ENCODE measurements around the gene PTPRD. TPM values are rescaled to one million over a fixed set of nuclear protein-coding genes. Genes with fewer than 3 reads are reported as not detected.
"Not testable (repeated sequence)": the region's sequence is repeated elsewhere in the genome, so short reads cannot be mapped to it uniquely, and the experiment has no call there.

PTPRD gene
- total RNA-seq, 1 donor from 2014 or later: 136 TPM

- Mint-ChIP-seq H3K4me3 (no peak overlapping the region), H3K36me3 (no peaks in the 10 kb centered on the region), H3K9me3 (no peaks in the 10 kb centered on the region), H3K27me3 (ENCODE audit: insufficient read depth, low read depth) (no peaks in the 10 kb centered on the region), H3K27ac (no peak overlapping the region), H3K4me1 (no peaks in the 10 kb centered on the region)
- no peak overlapping the region for H3K27ac ChIP-seq
- no peaks in the 10 kb centered on the region for H3F3A ChIP-seq (ENCODE audit: low read depth)
- no peak overlapping the region for H3K9ac ChIP-seq
- DNase-seq (ENCODE audit: low spot score): peak; percentile 48
- no peaks in the 10 kb centered on the region for H3K79me2 ChIP-seq (ENCODE audit: low read depth)
- H3K4me1 ChIP-seq: no peaks in the 10 kb centered on the region
- H3K9me3 ChIP-seq (ENCODE audit: low read depth): no peaks in the 10 kb centered on the region
- no peaks in the 10 kb centered on the region for H3K27me3 ChIP-seq
- H3K4me2 ChIP-seq: no peak overlapping the region
- no peak overlapping the region for H3K4me3 ChIP-seq
- no peaks in the 10 kb centered on the region for H4K20me1 ChIP-seq (ENCODE audit: low read depth)
- no peak overlapping the region for H2AFZ ChIP-seq (replicated peaks)
- TF ChIP-seq CTCF (IDR thresholded peaks at IDR 0.05) (peak; percentile 85), EZH2 (IDR thresholded peaks at IDR 0.05) (no peak)
- no peaks in the 10 kb centered on the region for H3K36me3 ChIP-seq
Observed at GRCh38 chr9:10366171-10366779, 246.5 kb downstream of the PTPRD start.

- Histone ChIP-seq H4K20me1 (ENCODE audit: low read depth) (no peaks in the 10 kb centered on the region), H2AFZ (replicated peaks) (no peak overlapping the region), H3K36me3 (no peaks in the 10 kb centered on the region), H3K4me2 (no peak overlapping the region), H3K4me1 (no peaks in the 10 kb centered on the region), H3K9ac (no peak overlapping the region), H3K9me3 (ENCODE audit: low read depth) (no peaks in the 10 kb centered on the region), H3K4me3 (no peak overlapping the region), H3K27me3 (no peaks in the 10 kb centered on the region), H3K79me2 (ENCODE audit: low read depth) (no peaks in the 10 kb centered on the region), H3K27ac (no peak overlapping the region), H3F3A (ENCODE audit: low read depth) (no peaks in the 10 kb centered on the region)
- H3K27ac Mint-ChIP-seq: no peak overlapping the region
- TF ChIP-seq EZH2phosphoT487 (IDR thresholded peaks at IDR 0.05) (no peak), EZH2 (IDR thresholded peaks at IDR 0.05) (no peak), CTCF (IDR thresholded peaks at IDR 0.05) (no peak)
- no peak overlapping the region for H3K4me3 Mint-ChIP-seq
- no peaks in the 10 kb centered on the region for H3K27me3 Mint-ChIP-seq (ENCODE audit: insufficient read depth, low read depth)
- no peaks in the 10 kb centered on the region for H3K36me3 Mint-ChIP-seq
- no peaks in the 10 kb centered on the region for H3K4me1 Mint-ChIP-seq
- DNase-seq (ENCODE audit: low spot score): no peak
- no peaks in the 10 kb centered on the region for H3K9me3 Mint-ChIP-seq
Observed at GRCh38 chr9:10354591-10354990, 258.2 kb downstream of the PTPRD start.

GRCh38 chr9:10345621-10346020 is 267.2 kb downstream of the PTPRD start:
- H3K27me3 Mint-ChIP-seq (ENCODE audit: insufficient read depth, low read depth); DNase-seq (ENCODE audit: low spot score); H3K79me2 ChIP-seq (ENCODE audit: low read depth); H3K27me3 ChIP-seq; H4K20me1 ChIP-seq (ENCODE audit: low read depth); H3K4me3 ChIP-seq; H3K4me2 ChIP-seq; H3K36me3 ChIP-seq; H2AFZ ChIP-seq (replicated peaks); H3K4me3 Mint-ChIP-seq; H3F3A ChIP-seq (ENCODE audit: low read depth); H3K9me3 ChIP-seq (ENCODE audit: low read depth); H3K9ac ChIP-seq; H3K4me1 ChIP-seq; H3K36me3 Mint-ChIP-seq; H3K4me1 Mint-ChIP-seq; H3K9me3 Mint-ChIP-seq; H3K27ac ChIP-seq; H3K27ac Mint-ChIP-seq: not testable (repeated sequence)

GRCh38 chr9:10341057-10341456 is 271.7 kb downstream of the PTPRD start:
- Mint-ChIP-seq H3K27ac (no peak overlapping the region), H3K4me1 (no peaks in the 10 kb centered on the region), H3K9me3 (no peaks in the 10 kb centered on the region), H3K36me3 (no peaks in the 10 kb centered on the region), H3K4me3 (no peak overlapping the region), H3K27me3 (ENCODE audit: insufficient read depth, low read depth) (no peaks in the 10 kb centered on the region)
- Histone ChIP-seq H3K9me3 (ENCODE audit: low read depth) (no peaks in the 10 kb centered on the region), H3K27ac (no peak overlapping the region), H3K79me2 (ENCODE audit: low read depth) (no peaks in the 10 kb centered on the region), H4K20me1 (ENCODE audit: low read depth) (no peaks in the 10 kb centered on the region), H3K4me1 (no peaks in the 10 kb centered on the region), H3K9ac (no peak overlapping the region), H3K4me2 (no peak overlapping the region), H3F3A (ENCODE audit: low read depth) (no peaks in the 10 kb centered on the region), H3K4me3 (no peak overlapping the region), H3K36me3 (no peaks in the 10 kb centered on the region), H2AFZ (replicated peaks) (no peak overlapping the region), H3K27me3 (no peaks in the 10 kb centered on the region)
- TF ChIP-seq EZH2 (IDR thresholded peaks at IDR 0.05): no peak
- no peak for TF ChIP-seq CTCF (IDR thresholded peaks at IDR 0.05)
- no peak for TF ChIP-seq EZH2phosphoT487 (IDR thresholded peaks at IDR 0.05)
- DNase-seq (ENCODE audit: low spot score): no peak

Data from neural progenitor cell (in vitro differentiated cells).